ENCODE data around the gene MRPL52.

DNA sequence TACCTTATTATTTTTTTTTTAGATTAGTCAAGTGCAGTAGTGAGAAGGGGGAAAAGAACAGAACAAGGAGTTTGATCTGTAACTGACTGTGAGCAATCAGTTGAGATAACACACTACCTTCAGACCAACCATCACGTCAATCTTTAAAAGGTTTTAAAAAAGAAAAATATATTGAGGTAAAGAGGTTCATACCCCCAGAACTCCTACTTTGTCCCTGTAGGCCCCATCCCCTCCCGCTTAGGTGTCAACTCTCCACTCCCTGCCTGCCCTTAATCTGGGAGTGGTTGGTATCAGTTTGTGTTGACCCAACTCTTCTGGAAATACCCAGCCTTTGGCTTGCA, 22.9 kb downstream of the MRPL52 start:
- TF ChIP-seq, protein P1, sequence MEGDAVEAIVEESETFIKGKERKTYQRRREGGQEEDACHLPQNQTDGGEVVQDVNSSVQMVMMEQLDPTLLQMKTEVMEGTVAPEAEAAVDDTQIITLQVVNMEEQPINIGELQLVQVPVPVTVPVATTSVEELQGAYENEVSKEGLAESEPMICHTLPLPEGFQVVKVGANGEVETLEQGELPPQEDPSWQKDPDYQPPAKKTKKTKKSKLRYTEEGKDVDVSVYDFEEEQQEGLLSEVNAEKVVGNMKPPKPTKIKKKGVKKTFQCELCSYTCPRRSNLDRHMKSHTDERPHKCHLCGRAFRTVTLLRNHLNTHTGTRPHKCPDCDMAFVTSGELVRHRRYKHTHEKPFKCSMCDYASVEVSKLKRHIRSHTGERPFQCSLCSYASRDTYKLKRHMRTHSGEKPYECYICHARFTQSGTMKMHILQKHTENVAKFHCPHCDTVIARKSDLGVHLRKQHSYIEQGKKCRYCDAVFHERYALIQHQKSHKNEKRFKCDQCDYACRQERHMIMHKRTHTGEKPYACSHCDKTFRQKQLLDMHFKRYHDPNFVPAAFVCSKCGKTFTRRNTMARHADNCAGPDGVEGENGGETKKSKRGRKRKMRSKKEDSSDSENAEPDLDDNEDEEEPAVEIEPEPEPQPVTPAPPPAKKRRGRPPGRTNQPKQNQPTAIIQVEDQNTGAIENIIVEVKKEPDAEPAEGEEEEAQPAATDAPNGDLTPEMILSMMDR (IDR thresholded peaks at IDR 0.05) = no peak
- TF ChIP-seq POLR2A (IDR thresholded peaks at IDR 0.05) = no peak

Data from stomach (tissue), 4 donors.